ENCODE results near the gene L3MBTL4. TPM values are rescaled to one million over a fixed set of nuclear protein-coding genes. Genes with fewer than 3 reads are reported as not detected.

The L3MBTL4 gene
- total RNA-seq, 4 donors from 2014 or later, result 5.6 to 45.7 (median 12.0) TPM

DNA sequence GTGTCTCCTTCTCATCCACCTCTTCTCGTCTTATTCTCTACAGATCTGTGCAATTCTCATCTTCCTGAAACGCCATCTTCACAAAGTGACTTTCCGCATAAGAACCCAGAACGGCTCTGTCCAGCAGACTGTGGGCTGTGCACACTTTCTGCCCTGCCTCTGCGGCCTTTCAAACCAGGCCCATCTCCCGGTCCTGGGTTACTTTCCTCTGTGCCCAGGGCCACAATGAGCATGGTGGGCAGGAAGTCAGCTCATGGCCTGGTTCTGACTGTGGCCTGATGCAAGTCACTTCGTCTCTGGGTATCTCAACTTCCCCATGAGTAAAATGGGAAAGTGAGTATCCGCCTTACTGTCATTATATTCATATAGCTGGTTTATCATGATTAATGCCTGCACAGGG lies 447.7 kb downstream of the L3MBTL4 start:
- Histone ChIP-seq H3K27ac (no peak overlapping the region), H3K9me3 (no peaks in the 10 kb centered on the region), H3K4me3 (no peak overlapping the region), H3K36me3 (no peaks in the 10 kb centered on the region), H3K4me1 (no peaks in the 10 kb centered on the region), H3K27me3 (no peaks in the 10 kb centered on the region)
- TF ChIP-seq, protein P1, sequence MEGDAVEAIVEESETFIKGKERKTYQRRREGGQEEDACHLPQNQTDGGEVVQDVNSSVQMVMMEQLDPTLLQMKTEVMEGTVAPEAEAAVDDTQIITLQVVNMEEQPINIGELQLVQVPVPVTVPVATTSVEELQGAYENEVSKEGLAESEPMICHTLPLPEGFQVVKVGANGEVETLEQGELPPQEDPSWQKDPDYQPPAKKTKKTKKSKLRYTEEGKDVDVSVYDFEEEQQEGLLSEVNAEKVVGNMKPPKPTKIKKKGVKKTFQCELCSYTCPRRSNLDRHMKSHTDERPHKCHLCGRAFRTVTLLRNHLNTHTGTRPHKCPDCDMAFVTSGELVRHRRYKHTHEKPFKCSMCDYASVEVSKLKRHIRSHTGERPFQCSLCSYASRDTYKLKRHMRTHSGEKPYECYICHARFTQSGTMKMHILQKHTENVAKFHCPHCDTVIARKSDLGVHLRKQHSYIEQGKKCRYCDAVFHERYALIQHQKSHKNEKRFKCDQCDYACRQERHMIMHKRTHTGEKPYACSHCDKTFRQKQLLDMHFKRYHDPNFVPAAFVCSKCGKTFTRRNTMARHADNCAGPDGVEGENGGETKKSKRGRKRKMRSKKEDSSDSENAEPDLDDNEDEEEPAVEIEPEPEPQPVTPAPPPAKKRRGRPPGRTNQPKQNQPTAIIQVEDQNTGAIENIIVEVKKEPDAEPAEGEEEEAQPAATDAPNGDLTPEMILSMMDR (IDR thresholded peaks at IDR 0.05), result no peak
- TF ChIP-seq POLR2A (IDR thresholded peaks at IDR 0.05), result no peak
- intact Hi-C loops (cut with DNase I; ENCODE audit: low total_unique reads), result no loop called here
- DNase-seq, result no peak

- Histone ChIP-seq H3K27ac (no peak overlapping the region), H3K36me3 (no peaks in the 10 kb centered on the region), H3K4me1 (no peaks in the 10 kb centered on the region), H3K4me3 (no peak overlapping the region), H3K27me3 (no peaks in the 10 kb centered on the region), H3K9me3 (no peaks in the 10 kb centered on the region)
- DNase-seq, result no peak
- TF ChIP-seq, protein P1 (IDR thresholded peaks at IDR 0.05), result no peak
- TF ChIP-seq POLR2A (IDR thresholded peaks at IDR 0.05), result no peak
- intact Hi-C loops (cut with DNase I; ENCODE audit: low total_unique reads), result no loop called here
These were observed 448.2 kb downstream of the L3MBTL4 start for GRCh38 chr18:5966514-5966913.

GRCh38 chr18:5964996-5965395 lies 449.7 kb downstream of the L3MBTL4 start:
- no peaks in the 10 kb centered on the region for H3K36me3 ChIP-seq
- intact Hi-C loops (cut with DNase I; ENCODE audit: low total_unique reads), result no loop called here
- no peaks in the 10 kb centered on the region for H3K4me1 ChIP-seq
- H3K9me3 ChIP-seq, result no peaks in the 10 kb centered on the region
- no peak overlapping the region for H3K4me3 ChIP-seq
- no peak for TF ChIP-seq POLR2A (IDR thresholded peaks at IDR 0.05)
- TF ChIP-seq, protein P1 (IDR thresholded peaks at IDR 0.05), result no peak
- no peaks in the 10 kb centered on the region for H3K27me3 ChIP-seq
- no peak overlapping the region for H3K27ac ChIP-seq
- DNase-seq, result no peak

DNA sequence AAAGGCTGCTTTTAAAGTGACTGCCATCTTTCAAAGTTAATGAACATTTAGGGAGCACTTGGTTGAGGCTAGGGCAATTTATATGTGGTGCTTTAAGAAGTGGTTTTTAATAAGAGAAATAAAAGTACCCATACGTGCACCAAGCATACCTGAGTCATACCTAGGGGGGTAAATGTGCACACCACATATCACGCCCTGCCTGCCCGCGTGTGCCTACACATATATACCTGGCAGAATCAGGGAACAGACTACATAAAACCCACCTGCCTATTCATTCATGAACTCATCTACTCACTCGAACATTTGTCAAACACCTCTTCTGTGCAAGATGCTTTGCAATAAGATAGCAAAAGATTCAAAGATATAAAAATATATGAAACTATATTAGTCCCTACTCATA lies 450.1 kb downstream of the L3MBTL4 start:
- H3K4me3 ChIP-seq, result no peak overlapping the region
- H3K27me3 ChIP-seq, result no peaks in the 10 kb centered on the region
- no peaks in the 10 kb centered on the region for H3K4me1 ChIP-seq
- H3K27ac ChIP-seq, result no peak overlapping the region
- no peak for DNase-seq
- intact Hi-C loops (cut with DNase I; ENCODE audit: low total_unique reads), result no loop called here
- TF ChIP-seq, protein P1 (IDR thresholded peaks at IDR 0.05), result no peak
- TF ChIP-seq POLR2A (IDR thresholded peaks at IDR 0.05), result no peak
- H3K9me3 ChIP-seq, result no peaks in the 10 kb centered on the region
- no peaks in the 10 kb centered on the region for H3K36me3 ChIP-seq

- TF ChIP-seq POLR2A (IDR thresholded peaks at IDR 0.05), result no peak
- TF ChIP-seq, protein P1 (IDR thresholded peaks at IDR 0.05), result no peak
- Histone ChIP-seq H3K9me3 (no peaks in the 10 kb centered on the region), H3K27me3 (no peaks in the 10 kb centered on the region), H3K4me1 (no peaks in the 10 kb centered on the region), H3K27ac (no peak overlapping the region), H3K4me3 (no peak overlapping the region), H3K36me3 (no peaks in the 10 kb centered on the region)
- no peak for DNase-seq
- intact Hi-C loops (cut with DNase I; ENCODE audit: low total_unique reads), result no loop called here
These were observed 450.6 kb downstream of the L3MBTL4 start for GRCh38 chr18:5964108-5964507.
